CD4-positive, alpha-beta T cell treated with Interferon alpha-2 for 1 hour (primary cell): Measurements from ENCODE around the gene CDH15.
"Not testable (repeated sequence)": the region's sequence is repeated elsewhere in the genome, so short reads cannot be mapped to it uniquely, and the experiment has no call there.

Experiments
- DNase-seq, 2 donors: peaks; one replicate each; pipeline ENCODE4 v3.0.0-alpha.2; 2020 to 2022

The CDH15 gene

GRCh38 chr16:89157778-89158177 lies 13.8 kb upstream of the CDH15 start:
- DNase-seq = no peak

- DNase-seq = no peak
Measured at GRCh38 chr16:89159066-89159849, 12.3 kb upstream of the CDH15 start.

- no peak for DNase-seq
Measured at GRCh38 chr16:89159850-89160354, 11.6 kb upstream of the CDH15 start.

- no peak for DNase-seq
Measured at GRCh38 chr16:89160977-89161701, 10.4 kb upstream of the CDH15 start.

- DNase-seq = no peak
Measured at GRCh38 chr16:89161763-89162713, 9.5 kb upstream of the CDH15 start.

GRCh38 chr16:89163297-89163696 lies 8.3 kb upstream of the CDH15 start:
- DNase-seq = no peak

GRCh38 chr16:89164436-89164835 lies 7.1 kb upstream of the CDH15 start:
- no peak for DNase-seq

- no peak for DNase-seq
Measured at GRCh38 chr16:89164847-89165680, 6.5 kb upstream of the CDH15 start.

GRCh38 chr16:89165681-89165979 lies 5.9 kb upstream of the CDH15 start:
- DNase-seq = not testable (repeated sequence)

GRCh38 chr16:89166696-89167424 lies 4.7 kb upstream of the CDH15 start:
- no peak for DNase-seq

- DNase-seq = peak; percentile 83 to 85
Measured at GRCh38 chr16:89167425-89167941, 4.1 kb upstream of the CDH15 start.

- no peak for DNase-seq
Measured at GRCh38 chr16:89168381-89169189, 3.0 kb upstream of the CDH15 start.

GRCh38 chr16:89169778-89170177 lies 1.8 kb upstream of the CDH15 start:
- DNase-seq = no peak

GRCh38 chr16:89170346-89171215 lies 967 bp upstream of the CDH15 start:
- DNase-seq = no peak

- DNase-seq = no peak
Measured at GRCh38 chr16:89172171-89172527, 601 bp downstream of the CDH15 start.

- no peak for DNase-seq
Measured at GRCh38 chr16:89172528-89173173, 1.1 kb downstream of the CDH15 start.

- no peak for DNase-seq
Measured at GRCh38 chr16:89173174-89173921, 1.8 kb downstream of the CDH15 start.
